ENCODE data around the gene GPR62. TPM values are rescaled to one million over a fixed set of nuclear protein-coding genes. Genes with fewer than 3 reads are reported as not detected.

GPR62 gene
- total and polyA plus RNA-seq, 2 of the 8 experiments (the other 6 are each of a cell fraction or from before 2014, with no cell fraction given): 0.22 to 0.29 TPM

DNA sequence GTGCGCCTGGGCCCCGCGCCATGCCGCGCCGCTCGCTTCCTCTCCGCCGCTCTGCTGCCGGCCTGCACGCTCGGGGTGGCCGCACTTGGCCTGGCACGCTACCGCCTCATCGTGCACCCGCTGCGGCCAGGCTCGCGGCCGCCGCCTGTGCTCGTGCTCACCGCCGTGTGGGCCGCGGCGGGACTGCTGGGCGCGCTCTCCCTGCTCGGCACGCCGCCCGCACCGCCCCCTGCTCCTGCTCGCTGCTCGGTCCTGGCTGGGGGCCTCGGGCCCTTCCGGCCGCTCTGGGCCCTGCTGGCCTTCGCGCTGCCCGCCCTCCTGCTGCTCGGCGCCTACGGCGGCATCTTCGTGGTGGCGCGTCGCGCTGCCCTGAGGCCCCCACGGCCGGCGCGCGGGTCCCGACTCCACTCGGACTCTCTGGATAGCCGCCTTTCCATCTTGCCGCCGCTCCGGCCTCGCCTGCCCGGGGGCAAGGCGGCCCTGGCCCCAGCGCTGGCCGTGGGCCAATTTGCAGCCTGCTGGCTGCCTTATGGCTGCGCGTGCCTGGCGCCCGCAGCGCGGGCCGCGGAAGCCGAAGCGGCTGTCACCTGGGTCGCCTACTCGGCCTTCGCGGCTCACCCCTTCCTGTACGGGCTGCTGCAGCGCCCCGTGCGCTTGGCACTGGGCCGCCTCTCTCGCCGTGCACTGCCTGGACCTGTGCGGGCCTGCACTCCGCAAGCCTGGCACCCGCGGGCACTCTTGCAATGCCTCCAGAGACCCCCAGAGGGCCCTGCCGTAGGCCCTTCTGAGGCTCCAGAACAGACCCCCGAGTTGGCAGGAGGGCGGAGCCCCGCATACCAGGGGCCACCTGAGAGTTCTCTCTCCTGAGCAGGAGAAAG lies 951 bp downstream of the GPR62 start (continued):
- TF ChIP-seq NANOG (IDR thresholded peaks at IDR 0.05; ENCODE audit: insufficient read depth, low read depth, low read length, poor library complexity, severe bottlenecking) (peak; percentile 27), RXRA (IDR thresholded peaks at IDR 0.05; ENCODE audit: insufficient read depth, low read depth, low read length) (no peak), SP1 (IDR thresholded peaks at IDR 0.05; ENCODE audit: low read depth, low read length) (no peak), GTF2F1 (IDR thresholded peaks at IDR 0.05; ENCODE audit: borderline replicate concordance, low read depth, low read length) (no peak), BCL11A (IDR thresholded peaks at IDR 0.05; ENCODE audit: low read depth in 2 of 2, low read length in 2 of 2) (no peak), SP4 (IDR thresholded peaks at IDR 0.05; ENCODE audit: low read length) (no peak), KDM1A (IDR thresholded peaks at IDR 0.05; ENCODE audit: borderline replicate concordance, low read length) (0 out of 2 replicates have a peak, but pooled peaks have one; percentile 8), USF2 (IDR thresholded peaks at IDR 0.05; ENCODE audit: low read length) (no peak), EP300 (IDR thresholded peaks at IDR 0.05; ENCODE audit: borderline replicate concordance in 1 of 2, low read depth in 2 of 2, low read length in 2 of 2) (0 out of 3 replicates have a peak, but pooled peaks of 1 of the 2 experiments have one; percentile 18), RNF2 (IDR thresholded peaks at IDR 0.05; ENCODE audit: borderline replicate concordance, low read depth, low read length, missing control alignments, poor library complexity, severe bottlenecking) (peak; percentile 45), TEAD4 (IDR thresholded peaks at IDR 0.05; ENCODE audit: low read depth, low read length) (peak; percentile 76), TAF1 (IDR thresholded peaks at IDR 0.05; ENCODE audit: low read depth, low read length) (0 out of 2 replicates have a peak, but pooled peaks have one; percentile 34), NRF1 (IDR thresholded peaks at IDR 0.05; ENCODE audit: low read depth, low read length) (no peak), EZH2 (IDR thresholded peaks at IDR 0.05; ENCODE audit: low read depth, low read length, severe bottlenecking) (no peak), MAX (IDR thresholded peaks at IDR 0.05) (peak; percentile 95), KDM4A (IDR thresholded peaks at IDR 0.05; ENCODE audit: low read depth, low read length, severe bottlenecking) (peak; percentile 94), RBBP5 (IDR thresholded peaks at IDR 0.05; ENCODE audit: borderline replicate concordance, low read depth, low read length) (no peak; the same call in 1 of the 2 replicates), SIN3A (conservative IDR thresholded peaks at IDR 0.05 in 1 of 2, IDR thresholded peaks at IDR 0.05 in 1 of 2; ENCODE audit: low read depth in 1 of 2, low read length in 2 of 2) (no peak; a peak in 1 of 4 replicates)
- TF ChIP-seq, protein P1, sequence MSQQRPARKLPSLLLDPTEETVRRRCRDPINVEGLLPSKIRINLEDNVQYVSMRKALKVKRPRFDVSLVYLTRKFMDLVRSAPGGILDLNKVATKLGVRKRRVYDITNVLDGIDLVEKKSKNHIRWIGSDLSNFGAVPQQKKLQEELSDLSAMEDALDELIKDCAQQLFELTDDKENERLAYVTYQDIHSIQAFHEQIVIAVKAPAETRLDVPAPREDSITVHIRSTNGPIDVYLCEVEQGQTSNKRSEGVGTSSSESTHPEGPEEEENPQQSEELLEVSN (IDR thresholded peaks at IDR 0.05): peak; percentile 67

Measured in H1 (cell line).